Activated CD8-positive, alpha-beta T cell treated with anti-CD3 and anti-CD28 coated beads for 36 hours (primary cell): ENCODE results near the gene CASR. TPM values are rescaled to one million over a fixed set of nuclear protein-coding genes. Genes with fewer than 3 reads are reported as not detected.
"Not testable (repeated sequence)": the region's sequence is repeated elsewhere in the genome, so short reads cannot be mapped to it uniquely, and the experiment has no call there.

Source experiments
- ATAC-seq: fragments of 200-7000 bp; cut with Tn5 transposase; one replicate; pipeline ENCODE4 v1.10.0; 2021; ENCODE audit warnings: mild to moderate bottlenecking, moderate library complexity
- CTCF ChIA-PET: fragments of 350-600 bp; sonication (Branson Sonifier 250); formaldehyde crosslinking; loops from one replicate; lab custom pipeline; 2021; ENCODE audit warnings: antibody characterized with exemption; lab: Charles Lee
- POLR2A ChIA-PET: fragments of 350-600 bp; sonication (Branson Sonifier 250); formaldehyde crosslinking; loops from one replicate; lab custom pipeline; 2021; ENCODE audit warnings: antibody characterized with exemption; lab: Charles Lee
- DNase-seq: peaks from one replicate; pipeline ENCODE4 v3.0.0-alpha.2; 2020
- H3K27ac Mint-ChIP-seq: one replicate; pipeline ENCODE4 v1.8.0; 2021; ENCODE audit warnings: mild to moderate bottlenecking, mixed read lengths
- H3K27me3 Mint-ChIP-seq: one replicate; pipeline ENCODE4 v1.8.0; 2021; ENCODE audit warnings: mixed read lengths
- H3K36me3 Mint-ChIP-seq: one replicate; pipeline ENCODE4 v1.8.0; 2021; ENCODE audit warnings: low read depth, mixed read lengths
- H3K4me1 Mint-ChIP-seq: one replicate; pipeline ENCODE4 v1.8.0; 2021; ENCODE audit warnings: low read depth, mixed read lengths
- H3K4me3 Mint-ChIP-seq: one replicate; pipeline ENCODE4 v1.8.0; 2021; ENCODE audit warnings: mild to moderate bottlenecking, moderate library complexity, mixed read lengths
- H3K9me3 Mint-ChIP-seq: one replicate; pipeline ENCODE4 v1.8.0; 2021; ENCODE audit warnings: mixed read lengths
- CTCF ChIP-seq: fragments of 200-600 bp; IDR thresholded peaks from one replicate; pipeline ENCODE4 v1.8.0; 2022; ENCODE audit warnings: antibody characterized with exemption, mild to moderate bottlenecking
- intact Hi-C: fragments of 100-400 bp; cut with micrococcal nuclease; formaldehyde crosslinking; loops from one replicate; pipeline ENCODE4 v1.10.0; 2022
- total RNA-seq, 2 experiments: library from RNA; stranded (reverse); gene quantifications; one replicate each; pipeline ENCODE4 v1.2.3, GENCODE V29; 2021

Gene CASR
- total RNA-seq, 2 experiments from 2014 or later: not detected

GRCh38 chr3:122167630-122168029, 15.8 kb upstream of the CASR start:
- no peak for ATAC-seq
- ChIA-PET CTCF (no interaction called here), POLR2A (no interaction called here)
- Mint-ChIP-seq H3K9me3 (no peaks in the 10 kb centered on the region), H3K36me3 (no peaks in the 10 kb centered on the region), H3K4me3 (no peak overlapping the region), H3K27ac (no peak overlapping the region), H3K4me1 (no peaks in the 10 kb centered on the region), H3K27me3 (peaks cover 14% of the 10 kb centered on the region)
- no peak for DNase-seq
- intact Hi-C loops: no loop called here
- TF ChIP-seq CTCF: no peak

- no peak for ATAC-seq
- no peak for TF ChIP-seq CTCF
- no peaks in the 10 kb centered on the region for H3K4me1 Mint-ChIP-seq
- no peaks in the 10 kb centered on the region for H3K9me3 Mint-ChIP-seq
- ChIA-PET POLR2A (no interaction called here), CTCF (no interaction called here)
- intact Hi-C loops: no loop called here
- H3K36me3 Mint-ChIP-seq: no peaks in the 10 kb centered on the region
- H3K27ac Mint-ChIP-seq: no peak overlapping the region
- peaks cover 16% of the 10 kb centered on the region for H3K27me3 Mint-ChIP-seq
- H3K4me3 Mint-ChIP-seq: no peak overlapping the region
- DNase-seq: no peak
Measured at GRCh38 chr3:122168044-122168443, 15.4 kb upstream of the CASR start.

GRCh38 chr3:122169911-122170310, 13.6 kb upstream of the CASR start:
- H3K4me1 Mint-ChIP-seq: no peaks in the 10 kb centered on the region
- ChIA-PET POLR2A (no interaction called here), CTCF (no interaction called here)
- no peaks in the 10 kb centered on the region for H3K36me3 Mint-ChIP-seq
- ATAC-seq: no peak
- no peaks in the 10 kb centered on the region for H3K9me3 Mint-ChIP-seq
- DNase-seq: no peak
- intact Hi-C loops: no loop called here
- peaks cover 22% of the 10 kb centered on the region for H3K27me3 Mint-ChIP-seq
- TF ChIP-seq CTCF: no peak
- no peak overlapping the region for H3K4me3 Mint-ChIP-seq
- no peak overlapping the region for H3K27ac Mint-ChIP-seq

GRCh38 chr3:122171361-122171760, 12.1 kb upstream of the CASR start:
- POLR2A ChIA-PET: not testable (repeated sequence)

GRCh38 chr3:122178711-122179110, 4.8 kb upstream of the CASR start:
- CTCF ChIA-PET: no interaction called here
- POLR2A ChIA-PET: interaction anchor here (0.7 kb wide), 1 partner anchor 86 kb away, joined by 4 read pairs; no protein-coding TSS in a partner anchor
- H3K9me3 Mint-ChIP-seq: no peaks in the 10 kb centered on the region

More at GRCh38 chr3:122171361-122171760, 12.1 kb upstream of the CASR start:
- H3K27ac Mint-ChIP-seq, intact Hi-C loops, H3K4me3 Mint-ChIP-seq, ATAC-seq, H3K36me3 Mint-ChIP-seq, DNase-seq, H3K9me3 Mint-ChIP-seq, H3K4me1 Mint-ChIP-seq: not testable (repeated sequence)
- H3K27me3 Mint-ChIP-seq: peaks cover 30% of the 10 kb centered on the region
- CTCF ChIA-PET: interaction anchor here (0.8 kb wide), 1 partner anchor 128 kb away, joined by 3 read pairs; no protein-coding TSS in a partner anchor

More at GRCh38 chr3:122178711-122179110, 4.8 kb upstream of the CASR start:
- Mint-ChIP-seq H3K4me3 (no peak overlapping the region), H3K27me3 (peaks cover 54% of the 10 kb centered on the region), H3K36me3 (no peaks in the 10 kb centered on the region), H3K4me1 (peaks cover 3% of the 10 kb centered on the region), H3K27ac (no peak overlapping the region)
- no peak for TF ChIP-seq CTCF
- ATAC-seq (no peak), DNase-seq (no peak)
- intact Hi-C loops: no loop called here
